H9 (cell line): Measurements from ENCODE around the gene DEFB132. TPM values are rescaled to one million over a fixed set of nuclear protein-coding genes. Genes with fewer than 3 reads are reported as not detected.

Source experiments
- DNase-seq: peaks from one replicate; pipeline ENCODE4 v3.0.0-alpha.2; 2017
- H2AFZ ChIP-seq: one replicate; pipeline ENCODE4 v1.6.1; 2013; ENCODE audit warnings: mild to moderate bottlenecking, low read length, control low read depth, moderate library complexity
- H2AK5ac ChIP-seq: 2 replicates; pipeline ENCODE4 v1.6.1; 2013; ENCODE audit warnings: low read length, control low read depth, mixed read lengths; ENCODE audit not compliant: insufficient read length
- H2BK120ac ChIP-seq: one replicate; pipeline ENCODE4 v1.6.1; 2013; ENCODE audit warnings: low read depth, mild to moderate bottlenecking, low read length, control low read depth, inconsistent platforms; ENCODE audit not compliant: poor library complexity, severe bottlenecking
- H2BK12ac ChIP-seq: 2 replicates; pipeline ENCODE4 v1.6.1; 2013; ENCODE audit warnings: low read length, control low read depth, mixed read lengths, low read depth; ENCODE audit not compliant: insufficient read length
- H2BK15ac ChIP-seq: 2 replicates; pipeline ENCODE4 v1.6.1; 2013; ENCODE audit warnings: low read depth, low read length, control low read depth
- H2BK20ac ChIP-seq: one replicate; pipeline ENCODE4 v1.6.1; 2013; ENCODE audit warnings: low read depth, mild to moderate bottlenecking, low read length, control low read depth, inconsistent platforms; ENCODE audit not compliant: poor library complexity, severe bottlenecking
- H2BK5ac ChIP-seq: 2 replicates; pipeline ENCODE4 v1.6.1; 2013; ENCODE audit warnings: low read length, control low read depth, mixed read lengths; ENCODE audit not compliant: insufficient read length
- H3K14ac ChIP-seq: 2 replicates; pipeline ENCODE4 v1.6.1; 2013; ENCODE audit warnings: low read length, control low read depth; ENCODE audit not compliant: insufficient read depth
- H3K18ac ChIP-seq: 2 replicates; pipeline ENCODE4 v1.6.1; 2013; ENCODE audit warnings: low read depth, mild to moderate bottlenecking, mixed read lengths, low read length, control low read depth; ENCODE audit not compliant: insufficient read length
- H3K23ac ChIP-seq: 2 replicates; pipeline ENCODE4 v1.6.1; 2013; ENCODE audit warnings: low read length, control low read depth, mixed read lengths, low read depth; ENCODE audit not compliant: insufficient read length
- H3K23me2 ChIP-seq: 2 replicates; pipeline ENCODE4 v1.6.1; 2013; ENCODE audit warnings: low read depth, mild to moderate bottlenecking, mixed read lengths, low read length, control low read depth; ENCODE audit not compliant: insufficient read length, poor library complexity, severe bottlenecking
- H3K27ac ChIP-seq: 2 replicates; pipeline ENCODE4 v1.5.1; 2013; ENCODE audit warnings: low read length, control low read depth, mixed read lengths, low read depth; ENCODE audit not compliant: insufficient read length
- H3K27me3 ChIP-seq: 2 replicates; pipeline ENCODE4 v1.6.1; 2013; ENCODE audit warnings: low read length, control low read depth, inconsistent platforms; ENCODE audit not compliant: insufficient read depth
- H3K4ac ChIP-seq: 2 replicates; pipeline ENCODE4 v1.6.1; 2013; ENCODE audit warnings: low read depth, mild to moderate bottlenecking, control low read depth, inconsistent platforms, low read length, moderate library complexity
- H3K4me1 ChIP-seq: 2 replicates; pipeline ENCODE4 v1.6.1; 2013; ENCODE audit warnings: low read length, control low read depth, inconsistent platforms; ENCODE audit not compliant: insufficient read depth
- H3K4me2 ChIP-seq: 2 replicates; pipeline ENCODE4 v1.6.1; 2013; ENCODE audit warnings: low read length, control low read depth, mixed read lengths; ENCODE audit not compliant: insufficient read length, insufficient read depth
- H3K56ac ChIP-seq: 2 replicates; pipeline ENCODE4 v1.6.1; 2013; ENCODE audit warnings: low read depth, mild to moderate bottlenecking, mixed read lengths, low read length, control low read depth; ENCODE audit not compliant: insufficient read length
- H3K79me1 ChIP-seq: 2 replicates; pipeline ENCODE4 v1.6.1; 2013; ENCODE audit warnings: low read depth, mild to moderate bottlenecking, moderate library complexity, low read length, control low read depth, inconsistent platforms; ENCODE audit not compliant: insufficient read depth, poor library complexity, severe bottlenecking
- H3K79me2 ChIP-seq: 2 replicates; pipeline ENCODE4 v1.6.1; 2013; ENCODE audit warnings: low read length, control low read depth, inconsistent platforms; ENCODE audit not compliant: insufficient read depth
- H3K9ac ChIP-seq: 2 replicates; pipeline ENCODE4 v1.6.1; 2013; ENCODE audit warnings: low read length, control low read depth, mixed read lengths; ENCODE audit not compliant: insufficient read length; ENCODE audit errors: extremely low read depth
- H3K9me3 ChIP-seq: one replicate; pipeline ENCODE4 v1.6.1; 2013; ENCODE audit warnings: low read depth, low read length, inconsistent platforms; ENCODE audit not compliant: control insufficient read depth
- H3T11ph ChIP-seq: one replicate; pipeline ENCODE4 v1.6.1; 2013; ENCODE audit warnings: mild to moderate bottlenecking, low read length, control low read depth, inconsistent platforms
- H4K20me1 ChIP-seq: one replicate; pipeline ENCODE4 v1.6.1; 2013; ENCODE audit not compliant: control insufficient read depth, insufficient read length, insufficient read depth
- H4K5ac ChIP-seq: 2 replicates; pipeline ENCODE4 v1.6.1; 2013; ENCODE audit warnings: low read depth, mild to moderate bottlenecking, mixed read lengths, low read length, control low read depth; ENCODE audit not compliant: insufficient read length
- H4K8ac ChIP-seq: replicated peaks from 2 replicates; pipeline ENCODE4 v1.6.1; 2013; ENCODE audit warnings: low read length, control low read depth, mixed read lengths, low read depth; ENCODE audit not compliant: insufficient read length
- H4K91ac ChIP-seq: 2 replicates; pipeline ENCODE4 v1.6.1; 2013; ENCODE audit warnings: low read depth, mild to moderate bottlenecking, moderate library complexity, mixed read lengths, low read length, control low read depth; ENCODE audit not compliant: insufficient read length
- H3K27ac Mint-ChIP-seq, 3 experiments: 2 replicates in 2 of 3; 3 replicates in 1 of 3; pipeline ENCODE4 v1.8.0; 2020 to 2021; ENCODE audit warnings: mixed read lengths in 3 of 3, mild to moderate bottlenecking in 1 of 3, moderate library complexity in 1 of 3
- H3K27me3 Mint-ChIP-seq: 2 replicates; pipeline ENCODE4 v1.8.0; 2021; ENCODE audit warnings: low read depth, mild to moderate bottlenecking, moderate library complexity, mixed read lengths
- H3K36me3 Mint-ChIP-seq, 3 experiments: 2 replicates in 2 of 3; 3 replicates in 1 of 3; pipeline ENCODE4 v1.8.0; 2020 to 2021; ENCODE audit warnings: low read depth in 3 of 3, mixed read lengths in 3 of 3; ENCODE audit not compliant: insufficient read depth in 1 of 3
- H3K4me1 Mint-ChIP-seq, 2 experiments: 2 replicates each; pipeline ENCODE4 v1.8.0; 2020; ENCODE audit warnings: mixed read lengths in 2 of 2
- H3K4me3 Mint-ChIP-seq, 2 experiments: 2 replicates in 1 of 2; 3 replicates in 1 of 2; pipeline ENCODE4 v1.8.0; 2020 to 2021; ENCODE audit warnings: mild to moderate bottlenecking in 2 of 2, mixed read lengths in 2 of 2, moderate library complexity in 1 of 2
- H3K9me3 Mint-ChIP-seq, 2 experiments: 2 replicates in 1 of 2; 3 replicates in 1 of 2; pipeline ENCODE4 v1.8.0; 2020; ENCODE audit warnings: mild to moderate bottlenecking in 2 of 2, mixed read lengths in 2 of 2, moderate library complexity in 1 of 2
- WGBS: extraction: QIAGEN DNeasy Blood & Tissue Kit; methylation state at CpG from one replicate; pipeline ENCODE4 v1.1.7; 2013; ENCODE audit warnings: missing lambda C conversion rate, low lambda C conversion rate, mixed read lengths; ENCODE audit not compliant: insufficient read length; ENCODE audit errors: extremely low coverage; 5-methylcytosine and 5-hydroxymethylcytosine counted together
- total RNA-seq: library from RNA; stranded (reverse); gene quantifications from 2 replicates; pipeline ENCODE4 v1.2.1, GENCODE V29; 2021
- TF ChIP-seq, protein P1 (sequence below): fragments of 200-600 bp; sonication (generic); conservative IDR thresholded peaks from 3 replicates; pipeline ENCODE4 v1.8.0; 2021; ENCODE audit warnings: antibody characterized with exemption, mild to moderate bottlenecking

The DEFB132 gene
- total RNA-seq, 1 experiment from 2014 or later, result not detected

DNA sequence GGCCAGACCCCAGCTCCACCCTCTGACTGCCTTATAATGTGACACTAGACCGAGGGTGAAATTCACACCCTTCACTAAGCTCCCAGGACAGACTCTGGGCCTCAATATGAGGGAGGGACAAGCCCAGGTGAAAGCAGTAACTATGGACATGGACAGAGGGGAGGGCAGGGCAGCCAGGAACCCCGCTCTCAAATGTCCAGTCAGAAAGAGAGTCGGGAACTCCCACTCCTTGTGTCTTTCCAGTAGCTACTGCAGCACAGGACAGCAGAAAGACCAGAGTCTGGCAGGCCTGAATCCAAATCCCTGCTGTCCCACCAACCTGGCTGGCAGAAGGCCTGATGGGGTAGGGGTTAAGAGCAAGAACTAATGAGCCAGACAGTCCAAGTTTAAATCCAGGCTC lies 26.6 kb downstream of the DEFB132 start:
- Mint-ChIP-seq H3K4me1 (peaks cover 0 to 4% of the 10 kb centered on the region in 2 experiments; a peak in 2 of 4 replicates), H3K9me3 (peaks cover 0 to 3% of the 10 kb centered on the region in 2 experiments; a peak in 1 of 5 replicates), H3K27me3 (no peaks in the 10 kb centered on the region), H3K36me3 (peaks cover 16 to 45% (median 18%) of the 10 kb centered on the region in 3 experiments), H3K4me3 (no peak overlapping the region), H3K27ac (no peak overlapping the region)
- Histone ChIP-seq H2BK120ac (no peak overlapping the region), H2BK15ac (no peak overlapping the region), H3K4me1 (no peaks in the 10 kb centered on the region), H3K79me1 (no peaks in the 10 kb centered on the region), H4K8ac (no peak overlapping the region), H3K14ac (no peak overlapping the region), H2BK20ac (no peak overlapping the region), H3K4me2 (no peak overlapping the region), H4K20me1 (no peaks in the 10 kb centered on the region), H3K27me3 (no peaks in the 10 kb centered on the region), H3K9ac (no peak overlapping the region), H2AK5ac (no peak overlapping the region), H3K23ac (no peak overlapping the region), H2BK5ac (no peak overlapping the region), H3K79me2 (no peaks in the 10 kb centered on the region), H3K23me2 (no peaks in the 10 kb centered on the region), H3K18ac (no peak overlapping the region), H3K4ac (no peak overlapping the region), H3K56ac (no peak overlapping the region), H3K27ac (no peak overlapping the region), H3K9me3 (no peaks in the 10 kb centered on the region), H2AFZ (no peak overlapping the region), H4K5ac (no peak overlapping the region), H3T11ph (no peak overlapping the region), H2BK12ac (no peak overlapping the region), H4K91ac (no peak overlapping the region)
- no peak for DNase-seq
- WGBS, result no CpG with 5 or more reads among the region's 3 CpGs
- TF ChIP-seq, protein P1, sequence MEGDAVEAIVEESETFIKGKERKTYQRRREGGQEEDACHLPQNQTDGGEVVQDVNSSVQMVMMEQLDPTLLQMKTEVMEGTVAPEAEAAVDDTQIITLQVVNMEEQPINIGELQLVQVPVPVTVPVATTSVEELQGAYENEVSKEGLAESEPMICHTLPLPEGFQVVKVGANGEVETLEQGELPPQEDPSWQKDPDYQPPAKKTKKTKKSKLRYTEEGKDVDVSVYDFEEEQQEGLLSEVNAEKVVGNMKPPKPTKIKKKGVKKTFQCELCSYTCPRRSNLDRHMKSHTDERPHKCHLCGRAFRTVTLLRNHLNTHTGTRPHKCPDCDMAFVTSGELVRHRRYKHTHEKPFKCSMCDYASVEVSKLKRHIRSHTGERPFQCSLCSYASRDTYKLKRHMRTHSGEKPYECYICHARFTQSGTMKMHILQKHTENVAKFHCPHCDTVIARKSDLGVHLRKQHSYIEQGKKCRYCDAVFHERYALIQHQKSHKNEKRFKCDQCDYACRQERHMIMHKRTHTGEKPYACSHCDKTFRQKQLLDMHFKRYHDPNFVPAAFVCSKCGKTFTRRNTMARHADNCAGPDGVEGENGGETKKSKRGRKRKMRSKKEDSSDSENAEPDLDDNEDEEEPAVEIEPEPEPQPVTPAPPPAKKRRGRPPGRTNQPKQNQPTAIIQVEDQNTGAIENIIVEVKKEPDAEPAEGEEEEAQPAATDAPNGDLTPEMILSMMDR, result no peak
